HUDEP-2 (cell line): ENCODE results near the gene CMTM4.
"Not testable (repeated sequence)": the region's sequence is repeated elsewhere in the genome, so short reads cannot be mapped to it uniquely, and the experiment has no call there.

Source experiments
- DNase-seq, 76 experiments: peaks; one replicate each; lab custom pipeline; 2025; ENCODE audit not compliant: unreplicated experiment in 76 of 76; lab: John Stamatoyannopoulos, UW

Gene CMTM4

DNA sequence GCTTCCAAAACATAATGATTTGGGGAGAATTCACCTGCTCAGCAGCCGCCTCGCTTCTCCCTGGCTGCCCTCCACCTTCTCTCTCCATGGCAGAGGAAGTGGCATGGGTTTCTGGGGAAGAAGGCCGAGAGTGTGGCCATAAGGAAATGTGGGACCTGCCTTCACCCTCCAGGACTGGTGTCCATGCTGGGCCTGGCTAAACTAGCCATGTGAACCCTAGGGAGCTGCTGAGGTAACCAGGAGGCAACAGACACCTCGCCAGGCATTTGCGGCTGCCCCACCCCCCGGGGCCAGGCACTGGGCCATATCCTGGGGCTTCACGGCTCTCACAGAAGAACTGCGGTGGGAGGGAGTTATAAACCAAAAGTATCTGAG, 9.9 kb upstream of the CMTM4 start:
- no peak for DNase-seq

DNA sequence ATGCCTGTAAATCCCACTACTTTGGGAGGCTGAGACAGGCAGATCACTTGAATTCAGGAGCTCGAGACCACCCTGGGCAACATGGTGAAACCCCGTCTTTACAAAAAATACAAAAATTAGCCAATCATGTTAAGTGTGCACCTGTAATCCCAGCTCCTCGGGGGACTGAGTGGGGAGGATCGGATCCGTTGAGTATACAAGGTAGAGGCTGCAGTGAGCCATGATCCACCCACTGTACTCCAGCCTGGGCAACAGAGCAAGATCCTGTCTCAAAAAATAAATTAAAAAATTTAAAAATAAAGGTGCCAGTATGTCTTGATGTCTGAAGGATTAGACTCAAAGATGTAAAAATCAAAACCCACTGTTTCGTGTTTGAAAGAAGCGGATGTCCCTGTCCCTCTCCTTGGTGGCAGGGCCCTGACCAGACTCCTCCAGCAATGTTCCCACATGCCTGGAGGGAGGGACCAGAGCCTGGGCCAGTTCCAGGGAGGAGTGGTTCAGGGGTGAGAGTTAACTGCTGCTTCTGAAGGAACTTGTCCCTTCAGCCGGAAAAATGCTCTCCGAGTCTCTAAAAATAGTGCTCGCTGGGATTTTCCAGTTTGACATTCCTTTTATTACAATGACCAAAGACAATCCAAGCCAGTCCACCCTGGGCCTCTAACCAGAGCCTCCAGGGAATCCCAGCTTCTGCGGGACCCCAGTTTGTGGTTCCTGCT, 9.4 kb upstream of the CMTM4 start:
- DNase-seq = no peak

- no peak for DNase-seq
Observed at GRCh38 chr16:66703406-66704215, 7.1 kb upstream of the CMTM4 start.

DNA sequence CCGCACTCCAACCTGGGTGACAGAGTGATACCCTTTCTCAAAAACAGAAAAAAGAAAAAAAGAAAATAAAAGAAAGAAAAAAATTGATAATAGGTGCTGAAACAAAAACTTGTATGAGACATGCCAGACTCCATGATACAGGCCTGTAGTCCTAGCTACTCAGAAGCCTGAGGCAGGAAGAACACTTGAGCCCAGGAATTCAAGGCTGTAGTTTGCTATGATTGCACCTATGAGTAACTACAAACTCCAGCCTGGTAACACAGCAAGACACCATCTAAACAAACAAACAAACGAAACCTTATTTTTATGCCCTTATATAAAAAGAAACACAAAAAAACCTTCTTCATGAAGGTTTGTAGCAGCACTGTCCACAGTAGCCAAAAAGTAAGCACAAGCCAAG, 5.0 kb upstream of the CMTM4 start:
- no peak for DNase-seq

GRCh38 chr16:66701026-66701425, 4.5 kb upstream of the CMTM4 start:
- DNase-seq = no peak

- no peak for DNase-seq
Observed at GRCh38 chr16:66699898-66700297, 3.4 kb upstream of the CMTM4 start.

- DNase-seq = no peak
Observed at GRCh38 chr16:66698046-66698445, 1.5 kb upstream of the CMTM4 start.

DNA sequence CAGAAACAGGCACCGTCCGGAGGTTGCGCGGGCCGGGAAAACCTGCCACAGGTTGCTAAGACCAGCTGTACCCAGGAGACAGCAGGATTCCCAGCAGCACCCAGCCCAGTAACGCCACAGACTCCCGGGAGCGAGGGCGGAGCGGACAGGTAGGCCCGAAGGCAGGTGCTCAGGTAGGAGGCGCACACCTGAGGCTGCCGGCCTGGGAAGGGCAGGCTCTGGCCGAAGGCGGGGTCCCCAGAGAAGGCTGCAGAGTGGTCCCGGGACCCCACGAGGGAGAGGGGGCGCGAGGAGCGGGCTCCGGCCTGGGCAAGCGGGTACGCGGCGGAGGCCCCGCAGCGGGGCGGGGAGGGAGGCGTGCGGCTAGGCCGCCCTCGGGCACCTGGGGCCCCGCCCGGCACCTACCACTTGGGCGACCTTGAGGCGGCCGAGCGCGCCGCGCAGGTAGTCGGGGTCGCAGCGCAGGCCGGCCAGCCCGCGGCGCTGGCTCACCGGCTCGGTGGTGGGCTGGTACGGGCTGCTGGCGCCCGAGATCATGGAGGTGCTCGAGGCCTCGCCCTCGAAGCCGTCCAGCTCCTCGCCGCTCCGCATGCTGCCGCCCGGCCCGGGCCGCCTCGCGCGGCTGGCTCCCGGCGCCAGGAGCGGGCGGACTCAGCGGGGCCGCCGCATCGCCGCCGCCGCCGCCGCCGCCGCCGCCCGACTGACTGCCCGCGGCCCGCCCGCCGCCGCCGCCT, 441 bp downstream of the CMTM4 start:
- DNase-seq = peak in 2 of 76 experiments; percentile 12 to 30

DNA sequence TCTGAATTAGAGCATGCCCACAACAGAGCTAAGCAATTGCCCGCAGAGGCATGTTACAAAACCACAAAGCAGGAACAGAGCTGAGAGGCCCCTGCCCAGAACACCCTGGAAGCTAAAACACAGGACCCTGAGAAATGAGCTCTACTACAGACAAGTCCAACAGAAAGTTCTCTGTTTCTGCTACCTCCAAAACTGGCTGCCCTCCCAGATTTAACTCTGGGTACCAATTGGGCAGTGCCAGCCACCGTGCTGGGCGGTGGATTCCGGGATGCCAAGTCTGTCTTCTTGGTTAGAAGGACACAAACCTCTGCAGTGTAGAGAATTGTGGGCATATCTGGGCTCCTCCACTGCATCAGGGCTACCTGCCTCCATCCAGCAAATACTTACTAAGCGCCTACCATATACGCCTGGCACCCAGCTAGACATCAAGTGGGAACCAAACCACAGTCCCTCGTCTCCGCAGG, 1.0 kb downstream of the CMTM4 start:
- peak in 1 of 76 experiments; percentile 9 for DNase-seq

DNA sequence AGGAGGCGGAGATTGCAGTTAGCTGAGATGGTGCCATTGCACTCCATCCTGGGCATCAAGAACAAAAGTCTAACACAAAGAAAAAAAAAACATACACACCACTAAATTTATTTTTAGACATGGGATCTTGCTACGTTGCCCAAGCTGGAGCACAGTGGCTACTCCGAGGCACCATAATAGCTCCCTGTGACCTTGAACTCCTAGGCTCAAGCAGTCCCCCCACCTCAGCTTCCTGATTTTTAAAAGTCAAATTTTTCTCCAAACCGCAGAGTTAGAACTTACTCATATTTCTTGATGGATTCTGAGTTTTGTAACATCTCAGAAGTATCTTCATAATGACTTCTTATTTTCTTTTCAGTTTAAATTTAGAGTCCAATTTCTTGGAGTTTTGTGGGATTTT, 3.4 kb downstream of the CMTM4 start:
- no peak for DNase-seq

DNA sequence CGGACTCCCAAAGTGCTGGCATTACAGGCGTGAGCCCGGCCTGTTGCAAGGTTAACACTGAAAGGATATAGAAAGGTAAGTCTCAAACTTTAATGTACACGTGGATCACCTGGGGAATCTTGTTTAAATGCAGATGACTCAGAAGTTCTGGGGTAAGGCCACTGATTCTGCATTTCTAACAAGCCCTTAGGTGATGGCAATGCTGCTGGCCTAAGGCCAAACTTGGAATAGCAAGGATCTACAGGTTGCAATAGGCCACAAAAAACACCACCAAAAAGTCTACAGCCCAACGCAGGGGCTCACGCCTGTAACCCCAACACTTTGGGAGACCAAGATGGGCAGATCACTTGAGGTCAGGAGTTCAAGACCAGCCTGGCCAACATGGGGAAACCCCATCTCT, 4.2 kb downstream of the CMTM4 start:
- no peak for DNase-seq

GRCh38 chr16:66691234-66691633, 5.3 kb downstream of the CMTM4 start:
- DNase-seq = no peak

DNA sequence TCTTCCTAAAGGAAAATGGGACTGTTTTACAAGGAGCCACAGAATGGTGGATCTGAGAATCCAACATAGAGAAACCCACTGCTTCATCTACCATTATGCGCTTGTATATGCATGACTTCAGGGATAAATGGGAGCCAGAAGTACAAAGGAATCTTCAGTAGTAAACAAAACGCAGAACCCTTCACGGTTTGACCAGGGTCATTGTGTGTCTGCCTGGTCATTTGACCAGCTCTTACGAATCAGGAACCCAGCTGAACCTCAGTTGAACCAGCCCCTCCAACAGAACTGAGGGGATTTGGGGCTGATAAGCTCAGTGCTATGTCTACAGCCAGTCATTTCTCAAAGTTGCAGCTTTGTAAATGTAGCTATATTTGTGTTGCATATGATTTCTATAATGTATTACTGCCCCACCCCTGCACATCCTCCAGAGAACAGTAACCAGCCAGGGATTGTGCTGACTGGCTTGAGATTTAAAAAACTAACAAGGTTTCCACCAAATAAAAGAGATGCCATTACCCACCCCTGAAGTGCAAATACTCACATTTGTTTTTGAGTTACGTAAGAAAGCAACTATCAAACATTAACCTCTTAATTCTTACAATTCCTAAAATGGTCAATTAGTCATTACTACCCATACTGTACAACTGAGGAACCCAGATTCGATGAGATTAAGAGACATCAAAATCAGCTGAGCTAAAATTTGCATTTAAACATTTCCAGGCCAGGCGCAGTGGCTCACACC, 6.3 kb downstream of the CMTM4 start:
- DNase-seq = no peak

DNA sequence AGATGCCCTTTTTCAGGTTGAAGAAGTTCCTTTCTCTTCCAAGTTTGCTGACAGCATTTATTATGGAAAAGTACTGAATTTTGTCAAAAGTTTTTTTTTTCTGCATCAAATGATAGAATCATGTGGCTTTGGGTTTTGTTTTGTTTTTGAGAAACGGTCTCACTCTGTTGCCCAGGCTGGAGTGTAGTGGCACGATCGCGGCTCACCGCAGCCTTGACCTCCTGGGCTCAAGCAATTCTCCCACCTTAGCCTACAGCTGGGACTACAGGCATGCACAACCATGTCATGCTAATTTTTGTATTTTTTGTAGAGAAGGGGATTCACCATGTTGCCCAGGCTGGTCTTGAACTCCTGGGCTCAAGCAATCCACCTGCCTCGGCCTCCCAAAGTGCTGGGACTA, 7.3 kb downstream of the CMTM4 start:
- no peak for DNase-seq

- DNase-seq = peak in 3 of 76 experiments; percentile 1 to 49 (median 8)
Observed at GRCh38 chr16:66687906-66688625, 8.5 kb downstream of the CMTM4 start.

DNA sequence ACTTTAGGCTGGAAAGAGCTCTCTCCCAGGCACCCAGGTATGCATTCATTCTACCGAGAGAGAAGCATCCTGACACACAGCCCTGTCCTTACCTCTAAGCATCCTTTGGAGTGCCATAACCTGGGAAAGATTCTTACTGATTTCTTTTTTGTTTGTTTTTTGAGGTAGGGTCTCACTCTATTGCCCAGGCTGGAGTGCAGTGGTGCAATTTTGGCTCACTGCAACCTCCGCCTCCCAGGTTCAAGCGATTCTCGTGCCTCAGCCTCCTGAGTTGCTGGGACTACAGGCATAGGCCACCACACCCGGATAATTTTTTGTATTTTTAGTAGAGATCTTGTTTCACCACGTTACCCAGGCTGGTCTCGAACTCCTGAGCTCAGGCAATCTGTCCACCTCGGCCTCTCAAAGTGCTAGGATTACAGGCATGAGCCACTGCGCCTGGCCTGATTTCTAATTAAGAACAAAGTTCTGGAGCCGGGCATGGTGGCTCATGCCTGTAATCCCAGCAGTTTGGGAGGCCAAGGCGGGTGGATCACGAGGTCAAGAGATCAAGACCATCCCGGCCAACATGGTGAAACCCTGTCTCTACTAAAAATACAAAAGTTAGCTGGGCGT, 10.9 kb downstream of the CMTM4 start:
- not testable (repeated sequence) for DNase-seq

DNA sequence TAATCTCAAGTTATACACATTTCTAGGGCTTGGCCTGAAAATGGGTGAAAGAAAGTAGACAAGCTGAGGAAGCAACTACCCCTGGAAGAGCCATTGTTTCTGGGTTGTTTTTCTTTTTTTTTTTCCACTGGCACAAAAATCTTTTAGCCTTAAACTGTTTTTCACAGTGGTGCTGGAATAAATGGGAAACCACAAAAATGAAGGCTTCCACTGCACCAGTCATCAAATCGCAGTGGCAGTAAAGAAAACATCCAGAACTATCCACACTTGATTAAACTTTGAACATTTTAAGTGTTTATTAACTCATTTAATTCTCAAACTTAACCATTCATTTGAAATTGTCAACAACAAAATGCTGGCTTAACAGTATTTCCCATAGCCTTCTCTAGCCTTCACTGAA, 14.3 kb downstream of the CMTM4 start:
- DNase-seq = no peak

DNA sequence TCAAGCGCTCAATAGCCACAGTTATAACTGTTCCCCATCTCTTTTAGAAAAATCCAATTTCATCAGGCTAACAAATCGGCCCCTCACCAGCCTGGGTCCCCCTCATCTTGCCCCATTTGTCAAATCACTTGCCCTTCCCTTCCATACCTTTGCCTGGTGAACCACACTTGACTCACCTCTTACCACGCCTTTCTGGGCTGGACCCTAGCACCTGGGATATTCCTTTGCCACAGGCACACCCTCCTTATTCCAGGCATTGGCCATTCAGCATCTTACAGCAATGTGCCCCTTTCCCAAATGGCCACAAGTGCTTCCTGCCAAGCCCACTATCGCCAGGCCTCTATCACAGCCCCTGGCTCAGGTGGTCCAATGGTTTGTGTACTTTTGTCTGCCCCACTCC, 14.9 kb downstream of the CMTM4 start:
- DNase-seq = no peak

DNA sequence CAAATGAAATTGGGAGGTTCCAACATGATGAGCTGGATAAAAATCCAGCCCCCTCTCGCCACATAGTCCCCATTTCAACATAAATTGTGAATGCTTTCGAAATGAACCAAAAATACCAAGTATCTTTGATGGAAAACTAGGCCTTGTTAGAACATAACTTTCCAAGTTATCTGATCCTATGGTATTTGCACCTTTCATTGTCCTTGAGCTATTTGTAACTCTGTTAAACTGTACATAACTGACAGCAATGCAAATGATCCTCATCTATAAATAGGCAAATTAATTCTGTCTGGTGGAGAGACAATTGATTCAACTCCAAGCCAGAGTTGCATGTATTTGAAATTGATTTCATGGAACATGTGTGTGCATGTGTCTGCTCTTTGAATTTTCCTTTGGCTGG, 18.2 kb downstream of the CMTM4 start:
- no peak for DNase-seq

GRCh38 chr16:66677836-66678235, 18.7 kb downstream of the CMTM4 start:
- DNase-seq = no peak
